SK-N-SH treated with all-trans-retinoic acid at 6 μM for 48 hours (cell line): Measurements from ENCODE around the gene TMEM37.

ENCODE experiments used
- CREB5 ChIP-seq: fragments of 250-450 bp; sonication (Bioruptor Pico); IDR thresholded peaks from 2 replicates; pipeline ENCODE4 v1.5.1; 2020; ENCODE audit warnings: low read depth, mild to moderate bottlenecking, moderate library complexity
- CSRNP3 ChIP-seq: fragments of 250-450 bp; sonication (Bioruptor Pico); IDR thresholded peaks from 2 replicates; pipeline ENCODE4 v1.5.1; 2021; ENCODE audit warnings: mild to moderate bottlenecking, moderate library complexity
- ESRRG ChIP-seq: fragments of 250-450 bp; sonication (Bioruptor Pico); IDR thresholded peaks from 2 replicates; pipeline ENCODE4 v1.6.1; 2021; ENCODE audit warnings: mild to moderate bottlenecking
- PATZ1 ChIP-seq: fragments of 250-450 bp; sonication (Bioruptor Pico); IDR thresholded peaks from 2 replicates; pipeline ENCODE4 v1.8.0; 2020; ENCODE audit warnings: mild to moderate bottlenecking, moderate library complexity, borderline replicate concordance
- PPARA ChIP-seq: fragments of 250-450 bp; sonication (Bioruptor Pico); IDR thresholded peaks from 2 replicates; pipeline ENCODE4 v1.5.0; 2020; ENCODE audit warnings: mild to moderate bottlenecking, borderline replicate concordance
- RARB ChIP-seq: fragments of 250-450 bp; sonication (Bioruptor Pico); IDR thresholded peaks from 2 replicates; pipeline ENCODE4 v1.8.0; 2021; ENCODE audit warnings: mild to moderate bottlenecking, moderate library complexity
- SNAI2 ChIP-seq: fragments of 250-450 bp; sonication (Bioruptor Pico); IDR thresholded peaks from 2 replicates; pipeline ENCODE4 v1.5.0; 2020; ENCODE audit warnings: mild to moderate bottlenecking, moderate library complexity
- TSHZ2 ChIP-seq: fragments of 250-450 bp; sonication (Bioruptor Pico); IDR thresholded peaks from 2 replicates; pipeline ENCODE4 v1.5.0; 2020; ENCODE audit warnings: mild to moderate bottlenecking, moderate library complexity
- ZC3H10 ChIP-seq: fragments of 250-450 bp; sonication (Bioruptor Pico); IDR thresholded peaks from 2 replicates; pipeline ENCODE4 v1.5.1; 2021; ENCODE audit warnings: mild to moderate bottlenecking, moderate library complexity
- ZFP30 ChIP-seq: fragments of 450-650 bp; formaldehyde crosslinking; IDR thresholded peaks from 2 replicates; pipeline ENCODE4 v1.5.0; 2022; ENCODE audit warnings: mild to moderate bottlenecking, moderate library complexity
- ZNF565 ChIP-seq: fragments of 450-650 bp; formaldehyde crosslinking; conservative IDR thresholded peaks from 2 replicates; pipeline ENCODE4 v1.5.0; 2020; ENCODE audit warnings: low read depth, mild to moderate bottlenecking, moderate library complexity

- TF ChIP-seq ESRRG (CRISPR knock-in tag) (no peak), PATZ1 (CRISPR knock-in tag) (no peak), CSRNP3 (CRISPR knock-in tag) (no peak), ZC3H10 (CRISPR knock-in tag) (no peak), ZNF565 (no peak), ZFP30 (CRISPR knock-in tag) (no peak), TSHZ2 (CRISPR knock-in tag) (no peak), CREB5 (CRISPR knock-in tag) (no peak), RARB (CRISPR knock-in tag) (no peak), PPARA (CRISPR knock-in tag) (no peak), SNAI2 (CRISPR knock-in tag) (no peak)
Measured at GRCh38 chr2:119468154-119468955, 36.7 kb downstream of the TMEM37 start.
